Mammary epithelial cell (primary cell): ENCODE results near the gene SMAD6.

Experiments used
- EZH2 ChIP-seq: IDR thresholded peaks from 2 replicates; pipeline ENCODE4 v1.6.1; 2012; ENCODE audit warnings: low read length, inconsistent platforms, borderline replicate concordance
- TF ChIP-seq, protein P1 (sequence below), 2 donors: IDR thresholded peaks in 1 of 2; conservative IDR thresholded peaks in 1 of 2; 2 replicates each; pipeline ENCODE4 v1.5.1; 2011 to 2012; ENCODE audit warnings: inconsistent platforms in 2 of 2, low read length in 2 of 2, mild to moderate bottlenecking in 2 of 2, control low read depth in 1 of 2, low read depth in 1 of 2; ENCODE audit not compliant: insufficient read depth in 1 of 2; ENCODE audit errors: extremely low read depth in 1 of 2

DNA sequence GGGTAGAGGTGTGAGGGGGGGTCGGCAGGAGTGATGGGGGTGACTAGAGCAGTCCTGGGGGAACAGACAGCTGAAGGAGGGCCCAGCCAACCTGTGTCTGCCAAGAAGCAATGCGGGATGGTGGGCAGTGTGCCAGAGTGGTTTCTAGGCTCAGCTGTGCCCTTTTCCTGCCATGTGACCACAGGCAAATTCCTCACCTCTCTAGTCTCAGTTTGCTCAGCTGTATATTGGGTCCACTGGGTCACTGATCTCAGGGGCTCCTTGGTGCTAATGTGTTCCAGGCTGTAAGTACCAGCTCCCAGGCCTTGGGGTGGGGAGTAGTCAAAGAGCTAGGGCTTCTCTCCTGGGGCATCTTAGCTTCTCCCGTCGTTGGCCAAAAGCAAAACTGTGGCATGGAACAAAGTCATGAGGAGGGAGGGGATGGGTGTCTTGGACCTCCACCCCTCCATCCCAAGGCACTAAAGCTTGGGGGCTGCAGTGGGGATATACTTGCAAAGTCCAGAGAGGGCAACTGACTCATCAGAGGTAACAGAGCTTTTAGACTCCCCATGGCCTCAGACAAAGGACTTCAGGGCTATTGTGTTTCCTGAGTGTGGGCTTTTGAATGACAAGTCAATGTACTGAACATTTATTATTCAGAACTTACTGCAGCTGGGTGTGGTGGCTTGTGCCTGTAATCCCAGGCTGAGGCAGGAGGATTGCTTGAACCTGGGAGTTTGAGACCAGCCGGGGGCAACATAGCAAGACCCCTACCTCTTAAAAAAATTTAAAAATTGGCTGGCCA, 20.9 kb downstream of the SMAD6 start:
- TF ChIP-seq, protein P1, sequence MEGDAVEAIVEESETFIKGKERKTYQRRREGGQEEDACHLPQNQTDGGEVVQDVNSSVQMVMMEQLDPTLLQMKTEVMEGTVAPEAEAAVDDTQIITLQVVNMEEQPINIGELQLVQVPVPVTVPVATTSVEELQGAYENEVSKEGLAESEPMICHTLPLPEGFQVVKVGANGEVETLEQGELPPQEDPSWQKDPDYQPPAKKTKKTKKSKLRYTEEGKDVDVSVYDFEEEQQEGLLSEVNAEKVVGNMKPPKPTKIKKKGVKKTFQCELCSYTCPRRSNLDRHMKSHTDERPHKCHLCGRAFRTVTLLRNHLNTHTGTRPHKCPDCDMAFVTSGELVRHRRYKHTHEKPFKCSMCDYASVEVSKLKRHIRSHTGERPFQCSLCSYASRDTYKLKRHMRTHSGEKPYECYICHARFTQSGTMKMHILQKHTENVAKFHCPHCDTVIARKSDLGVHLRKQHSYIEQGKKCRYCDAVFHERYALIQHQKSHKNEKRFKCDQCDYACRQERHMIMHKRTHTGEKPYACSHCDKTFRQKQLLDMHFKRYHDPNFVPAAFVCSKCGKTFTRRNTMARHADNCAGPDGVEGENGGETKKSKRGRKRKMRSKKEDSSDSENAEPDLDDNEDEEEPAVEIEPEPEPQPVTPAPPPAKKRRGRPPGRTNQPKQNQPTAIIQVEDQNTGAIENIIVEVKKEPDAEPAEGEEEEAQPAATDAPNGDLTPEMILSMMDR (conservative IDR thresholded peaks at IDR 0.05 in 1 of 2, IDR thresholded peaks at IDR 0.05 in 1 of 2; ENCODE audit: extremely low read depth in 1 of 2, insufficient read depth in 1 of 2, low read depth in 1 of 2, low read length in 2 of 2) = no peak
- TF ChIP-seq EZH2 = no peak
